Measurements from ENCODE around the gene VAX1.
"Not testable (repeated sequence)": the region's sequence is repeated elsewhere in the genome, so short reads cannot be mapped to it uniquely, and the experiment has no call there.

VAX1 gene, protein sequence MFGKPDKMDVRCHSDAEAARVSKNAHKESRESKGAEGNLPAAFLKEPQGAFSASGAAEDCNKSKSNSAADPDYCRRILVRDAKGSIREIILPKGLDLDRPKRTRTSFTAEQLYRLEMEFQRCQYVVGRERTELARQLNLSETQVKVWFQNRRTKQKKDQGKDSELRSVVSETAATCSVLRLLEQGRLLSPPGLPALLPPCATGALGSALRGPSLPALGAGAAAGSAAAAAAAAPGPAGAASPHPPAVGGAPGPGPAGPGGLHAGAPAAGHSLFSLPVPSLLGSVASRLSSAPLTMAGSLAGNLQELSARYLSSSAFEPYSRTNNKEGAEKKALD

DNA sequence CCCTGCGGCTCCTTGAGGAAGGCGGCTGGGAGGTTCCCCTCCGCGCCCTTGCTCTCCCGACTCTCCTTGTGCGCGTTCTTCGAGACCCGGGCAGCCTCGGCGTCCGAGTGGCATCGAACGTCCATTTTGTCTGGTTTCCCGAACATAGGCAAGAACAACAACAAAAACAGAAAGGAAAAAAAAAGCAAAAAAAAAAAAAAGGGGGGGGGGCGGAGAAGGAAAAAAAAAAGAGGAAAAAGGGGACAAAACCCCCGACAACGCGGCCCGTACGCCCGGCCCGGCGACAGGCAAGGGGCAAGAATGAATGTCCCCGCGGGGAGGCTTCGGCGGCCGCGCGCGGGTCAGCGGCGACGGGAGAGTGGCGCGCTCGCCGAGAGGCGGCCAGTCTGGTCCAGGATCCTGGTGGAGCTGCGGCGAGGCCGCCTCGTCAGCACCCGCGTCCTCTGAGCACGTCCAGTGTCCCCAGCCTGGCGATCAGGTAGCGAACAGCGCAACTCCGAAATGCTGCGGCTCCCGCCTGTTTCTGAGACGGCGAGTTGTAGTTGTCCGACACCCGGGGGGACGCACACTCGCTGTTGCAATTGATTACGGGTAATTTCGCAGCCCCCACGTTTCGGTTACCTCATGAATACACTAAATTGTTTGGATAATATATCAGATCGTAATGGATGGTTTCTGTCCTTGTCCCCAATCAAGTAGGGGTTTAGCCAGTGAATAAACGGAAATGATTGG is at the start of gene VAX1:
Gene VAX1 (minus strand): TSS at position 360 of the 732 bp plus-strand sequence. CDS start 214 bp downstream, at position 146.
- no peak for DNase-seq (ENCODE audit: low read depth in 2 of 2)

DNA sequence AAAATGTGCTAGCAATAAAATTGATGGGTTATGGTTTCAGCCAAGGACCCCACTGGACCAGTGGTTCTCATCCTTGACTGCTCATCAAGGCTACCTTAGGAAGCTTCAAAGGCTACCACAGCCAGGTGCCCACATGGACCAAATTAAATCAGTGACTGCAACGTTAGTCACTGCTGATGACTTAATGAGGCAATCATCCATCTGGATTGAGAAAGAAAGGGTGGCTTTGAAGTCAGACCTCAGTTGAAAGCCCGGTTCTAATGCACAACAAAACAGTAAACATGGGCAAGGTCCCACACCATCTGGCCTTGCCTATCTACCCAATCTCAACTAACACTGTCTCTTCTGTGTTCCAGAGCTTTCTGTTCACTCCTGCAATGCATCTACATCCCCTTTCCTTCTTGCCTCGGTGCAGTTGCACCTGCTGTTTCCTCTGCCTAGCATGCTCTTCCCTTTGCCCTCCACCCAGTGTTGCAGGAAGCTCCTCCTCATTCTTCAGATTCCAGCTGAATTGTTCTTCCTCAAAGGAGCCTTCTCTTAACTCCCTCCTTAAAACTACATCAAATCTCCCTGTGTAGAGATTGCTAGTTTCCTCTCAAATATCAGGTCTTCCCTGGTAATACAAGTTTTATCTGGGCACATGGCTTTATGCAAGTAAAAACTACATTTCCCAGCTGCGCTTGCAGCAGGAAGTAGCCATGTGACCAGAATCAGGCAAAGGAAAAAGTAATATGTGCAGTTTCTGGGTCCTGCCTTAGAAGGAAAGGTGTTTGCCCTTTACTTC is 49.0 kb upstream of the VAX1 start:
- DNase-seq (ENCODE audit: low read depth in 2 of 2): no peak

DNA sequence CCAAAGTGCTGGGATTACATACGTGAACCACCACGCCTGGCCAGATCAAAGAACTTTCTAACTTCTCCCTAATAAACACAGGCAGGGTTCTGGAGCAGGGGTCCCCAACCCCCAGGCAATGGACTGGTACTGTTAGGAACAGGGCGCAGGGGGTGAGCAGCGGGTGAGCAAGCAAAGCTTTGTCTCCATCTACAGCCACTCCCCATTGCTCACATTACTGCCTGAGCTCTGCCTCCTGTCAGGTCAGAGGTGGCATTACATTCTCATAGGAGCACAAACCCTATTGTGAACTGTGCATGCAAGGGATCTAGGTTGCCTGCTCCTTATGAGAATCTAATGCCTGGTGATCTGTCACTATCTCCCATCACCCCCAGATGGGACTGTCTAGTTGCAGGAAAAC is 47.7 kb upstream of the VAX1 start:
- DNase-seq (ENCODE audit: low read depth in 2 of 2): not testable (repeated sequence)

DNA sequence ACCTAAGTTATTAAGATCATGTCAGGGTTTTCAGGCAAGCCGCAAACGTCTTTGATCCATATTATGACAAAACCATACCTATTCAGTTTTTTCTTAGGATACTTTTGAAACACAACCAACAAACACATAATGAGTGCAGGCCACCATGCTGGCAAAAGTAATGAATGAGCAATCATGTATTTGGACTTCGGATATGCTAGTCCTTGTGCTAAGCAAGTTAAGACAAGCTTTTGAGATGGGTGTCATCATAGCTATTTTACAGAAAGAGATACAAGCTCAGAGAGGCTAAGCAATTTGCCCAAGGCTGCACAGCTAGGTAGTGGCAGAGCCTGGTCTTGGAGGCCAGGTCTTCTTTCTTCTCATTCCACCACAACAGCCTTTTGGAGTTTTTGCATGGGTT is 46.8 kb upstream of the VAX1 start:
- DNase-seq (ENCODE audit: low read depth in 2 of 2): no peak

DNA sequence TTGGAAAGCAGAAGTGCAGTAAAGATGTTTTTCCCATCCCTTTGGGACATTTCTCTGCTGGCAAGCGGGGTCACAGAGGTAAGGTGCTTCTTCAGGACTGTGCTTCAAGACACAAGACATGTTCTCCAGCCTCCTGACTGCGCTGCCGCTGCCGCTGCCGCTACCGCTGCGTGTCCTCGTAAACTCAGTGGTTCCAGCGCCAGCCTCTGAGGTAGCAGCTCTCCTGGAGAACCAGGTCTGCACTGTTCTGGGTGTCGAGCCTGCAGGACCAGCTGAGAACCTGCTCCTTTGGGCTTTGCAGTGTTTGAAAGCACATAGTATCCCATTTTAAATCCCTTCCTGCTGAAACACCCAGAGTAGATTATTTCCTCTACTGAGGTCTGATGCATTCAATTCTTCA is 46.2 kb upstream of the VAX1 start:
- DNase-seq (ENCODE audit: low read depth in 2 of 2): no peak

DNA sequence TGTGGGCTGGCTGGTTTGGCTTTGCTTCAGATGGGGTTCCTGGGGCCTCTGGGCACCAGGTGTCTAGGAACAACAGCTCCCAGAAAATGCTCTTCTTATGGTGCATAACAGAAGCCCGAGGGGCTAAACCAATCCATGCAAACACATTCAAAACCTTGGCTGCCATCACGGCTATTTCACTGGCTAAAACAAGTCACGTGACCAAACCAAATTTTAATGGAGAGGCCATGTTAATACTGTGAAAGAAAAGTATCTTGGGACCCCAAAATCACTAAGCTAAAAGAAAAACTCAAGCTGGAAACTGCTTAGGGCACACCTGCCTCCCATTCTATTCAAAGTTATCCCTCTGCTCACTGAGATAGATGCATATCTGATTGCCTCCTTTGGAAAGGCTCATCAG is 40.1 kb upstream of the VAX1 start:
- DNase-seq (ENCODE audit: low read depth in 2 of 2): no peak

DNA sequence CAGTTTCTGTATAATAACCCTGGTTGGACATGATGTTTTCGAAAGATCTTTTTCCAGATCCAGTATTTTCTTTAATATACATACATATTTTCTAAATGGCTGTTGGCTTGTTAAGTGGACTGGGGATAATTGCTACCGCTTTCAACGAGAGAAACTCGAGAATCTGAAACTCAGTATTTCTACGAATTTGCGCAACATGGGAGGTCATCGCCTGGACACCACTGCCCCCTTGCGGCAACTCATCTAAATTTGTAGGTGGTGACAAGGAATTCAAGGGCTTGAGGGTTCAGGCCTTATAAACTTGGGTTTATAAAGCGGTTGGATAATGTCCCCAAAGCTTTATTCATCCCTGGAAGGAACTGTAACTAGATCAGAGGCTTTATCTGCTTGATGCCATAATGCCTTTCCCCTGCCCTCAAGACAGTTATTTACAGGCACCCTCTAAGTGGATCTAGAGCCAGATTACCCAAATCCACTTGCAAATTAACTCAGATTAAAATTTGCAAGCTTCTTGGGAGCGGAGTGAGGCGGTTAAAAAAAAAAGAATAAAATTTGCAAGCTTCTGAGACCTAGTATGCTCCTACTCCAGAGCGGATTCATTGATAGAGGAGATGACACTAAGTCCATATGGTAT is 37.9 kb upstream of the VAX1 start:
- peak; percentile 19 to 21 for DNase-seq (ENCODE audit: low read depth in 2 of 2)

DNA sequence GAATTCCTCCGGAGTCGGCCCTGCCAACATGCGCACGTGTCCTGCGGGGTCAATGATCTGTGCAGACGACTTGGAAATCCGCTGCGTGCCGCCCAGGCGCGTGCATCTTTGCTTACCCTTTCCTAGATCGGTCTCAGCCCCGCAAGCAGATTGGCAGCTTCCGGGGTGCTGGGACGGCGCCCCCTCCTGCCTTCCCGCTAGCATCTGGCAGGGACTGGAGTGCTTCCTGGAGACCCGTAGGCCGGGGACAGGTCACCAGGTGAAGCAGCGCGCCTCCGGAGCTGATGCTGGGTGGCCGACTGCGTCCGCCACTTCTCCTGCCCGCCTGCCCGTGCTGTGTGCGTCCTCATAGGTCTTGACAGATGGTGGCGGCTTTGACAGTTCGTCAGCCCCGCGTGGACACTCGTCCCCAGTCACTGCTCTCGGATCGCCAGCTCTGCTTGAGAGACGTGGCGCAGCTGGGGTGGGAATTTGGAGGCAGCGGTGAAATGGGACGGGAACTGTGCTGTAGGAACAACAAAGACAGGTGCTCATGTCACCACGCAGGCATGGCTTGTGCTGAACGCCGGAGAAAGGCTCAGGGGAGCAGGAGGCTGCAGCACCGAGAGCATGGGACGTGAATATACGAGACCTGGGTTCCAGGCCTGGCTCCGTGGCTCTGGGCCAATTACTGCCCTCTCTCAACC is 37.3 kb upstream of the VAX1 start:
- DNase-seq (ENCODE audit: low read depth in 2 of 2): no peak

DNA sequence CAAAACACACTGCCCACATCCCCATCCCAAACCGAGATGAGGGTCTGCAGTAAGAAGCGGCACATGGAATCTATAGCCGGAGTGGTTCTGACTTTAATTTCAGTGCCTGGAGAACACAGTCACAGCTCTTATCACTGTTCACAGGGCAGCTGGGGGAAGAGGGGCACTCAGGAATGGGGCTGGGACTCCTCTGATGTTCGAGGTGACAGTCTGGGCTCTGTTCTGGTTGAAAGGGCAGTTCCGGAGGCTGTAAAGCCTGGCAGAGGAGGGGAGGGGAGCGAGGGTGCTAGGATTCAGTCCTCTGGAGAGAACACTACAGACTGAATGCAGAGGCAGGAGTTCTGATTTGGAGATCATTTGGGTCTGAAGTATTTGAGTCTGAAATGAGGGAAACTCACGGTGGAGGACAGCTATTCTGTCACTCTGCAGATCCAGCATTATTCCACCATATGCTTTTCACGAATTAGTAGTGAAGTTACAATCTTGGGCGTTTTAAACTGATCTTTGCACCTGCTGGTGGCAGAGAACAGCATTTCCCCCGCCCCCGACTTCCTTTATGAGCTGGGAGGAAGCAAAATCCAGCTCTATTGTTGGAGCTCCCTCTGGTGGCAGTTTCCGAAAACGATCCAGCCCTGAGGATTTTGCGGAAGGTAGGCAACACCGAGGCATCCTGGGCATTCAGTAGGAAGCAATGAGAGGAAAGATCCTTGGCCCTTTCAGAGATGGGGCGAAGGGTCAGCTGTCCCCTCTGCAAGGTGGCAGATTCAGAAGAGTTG is 36.6 kb upstream of the VAX1 start:
- DNase-seq (ENCODE audit: low read depth in 2 of 2): peak; percentile 18 to 20

DNA sequence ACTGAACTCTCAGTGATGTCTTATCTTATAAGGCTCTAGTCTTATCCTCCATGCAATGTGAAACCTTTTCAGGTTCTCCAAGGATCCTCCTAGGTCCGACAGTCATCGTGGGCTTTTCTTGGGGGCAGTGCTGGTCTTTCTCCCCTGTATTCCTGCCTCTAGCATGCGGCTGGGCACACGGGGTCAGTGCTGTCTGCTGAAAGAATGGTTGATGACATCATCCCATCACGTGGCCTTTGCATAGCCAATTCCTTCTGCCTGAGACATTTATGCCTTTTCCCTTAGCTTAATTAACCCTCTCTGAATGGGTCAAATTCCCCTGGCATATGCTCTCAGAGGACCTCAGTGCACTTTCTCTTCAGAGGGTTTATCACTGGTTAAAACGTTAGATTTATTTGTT is 32.2 kb upstream of the VAX1 start:
- DNase-seq (ENCODE audit: low read depth in 2 of 2): no peak

DNA sequence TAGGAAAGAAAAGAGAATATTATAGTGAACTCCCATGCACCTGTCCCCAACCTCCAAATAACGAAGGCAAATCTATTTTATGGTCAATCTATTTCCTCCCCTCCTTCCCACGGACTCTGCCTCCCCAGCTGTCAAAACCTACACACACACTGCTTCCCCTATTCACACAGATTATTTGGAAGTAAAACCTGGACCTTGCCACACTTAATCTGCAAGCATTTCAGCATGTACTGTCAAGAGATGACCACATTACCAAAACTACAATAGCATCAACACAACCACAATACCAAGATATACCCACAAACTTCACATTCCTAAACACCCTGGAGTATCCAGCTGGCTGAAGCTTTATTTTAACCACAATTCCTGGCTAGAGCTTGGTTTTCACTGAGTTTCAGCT is 31.4 kb upstream of the VAX1 start:
- DNase-seq (ENCODE audit: low read depth in 2 of 2): no peak

DNA sequence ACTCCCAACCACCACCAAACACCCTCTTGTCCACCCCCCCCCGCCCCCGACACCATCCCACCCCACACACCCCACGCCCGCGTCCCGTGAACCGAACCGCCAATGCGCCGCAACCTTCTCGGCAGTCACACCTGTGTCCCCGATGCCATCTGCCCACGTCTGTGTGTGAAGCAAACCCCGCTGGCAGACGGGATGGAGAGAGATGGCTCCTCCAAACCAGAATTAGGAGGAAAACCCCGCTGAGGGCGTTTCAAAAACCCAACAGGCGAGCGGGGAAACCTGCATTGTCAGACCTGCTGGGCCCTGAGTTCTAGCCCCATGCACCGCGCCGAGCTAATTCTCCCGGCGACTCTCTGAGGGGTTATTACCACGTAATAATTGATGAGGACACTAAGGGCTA is 30.7 kb upstream of the VAX1 start:
- DNase-seq (ENCODE audit: low read depth in 2 of 2): no peak

DNA sequence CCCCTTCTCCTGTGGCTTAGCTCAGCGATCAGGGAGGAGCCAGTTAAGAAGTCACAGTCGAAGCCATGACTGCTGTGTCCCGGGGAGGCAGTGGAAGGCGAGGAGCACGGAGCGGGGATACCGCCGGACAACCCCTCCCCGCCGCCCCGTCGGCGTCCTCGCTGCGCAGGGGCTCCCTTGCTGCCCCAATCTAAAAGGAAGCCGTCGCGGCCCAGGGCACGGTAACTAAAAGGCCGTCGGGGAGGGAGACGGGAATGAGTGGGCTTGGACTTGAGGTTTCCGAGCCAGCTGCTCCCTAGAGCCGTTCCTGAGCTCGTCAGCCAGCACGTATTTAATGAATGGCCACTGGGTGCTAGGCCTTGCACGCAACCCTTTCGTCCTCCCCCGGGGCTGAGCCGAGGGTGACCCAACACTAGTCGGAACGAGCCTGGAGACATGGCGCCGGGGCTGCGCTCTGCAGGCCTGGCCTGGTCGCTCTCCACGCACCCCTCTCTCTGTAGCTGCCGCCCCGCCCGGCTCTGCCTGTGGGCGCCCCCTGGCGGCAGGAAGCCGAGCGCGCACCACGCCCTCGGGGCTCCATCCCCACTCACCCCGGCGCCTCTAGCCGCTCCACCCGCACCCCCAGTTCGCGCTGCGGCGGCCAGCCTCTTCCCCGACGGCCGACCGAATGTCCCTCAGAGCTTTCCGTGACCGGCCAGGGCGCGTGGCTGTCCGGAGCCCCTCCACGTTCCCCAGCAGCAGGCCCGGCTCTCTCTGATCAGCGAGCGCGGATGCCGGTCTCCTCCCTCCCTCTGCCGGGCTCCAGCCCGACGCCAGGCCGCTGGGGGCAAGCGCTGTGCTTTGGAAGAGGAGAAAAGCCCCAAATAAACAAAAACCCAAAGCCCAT is 30.0 kb upstream of the VAX1 start:
- no peak for DNase-seq (ENCODE audit: low read depth in 2 of 2)

DNA sequence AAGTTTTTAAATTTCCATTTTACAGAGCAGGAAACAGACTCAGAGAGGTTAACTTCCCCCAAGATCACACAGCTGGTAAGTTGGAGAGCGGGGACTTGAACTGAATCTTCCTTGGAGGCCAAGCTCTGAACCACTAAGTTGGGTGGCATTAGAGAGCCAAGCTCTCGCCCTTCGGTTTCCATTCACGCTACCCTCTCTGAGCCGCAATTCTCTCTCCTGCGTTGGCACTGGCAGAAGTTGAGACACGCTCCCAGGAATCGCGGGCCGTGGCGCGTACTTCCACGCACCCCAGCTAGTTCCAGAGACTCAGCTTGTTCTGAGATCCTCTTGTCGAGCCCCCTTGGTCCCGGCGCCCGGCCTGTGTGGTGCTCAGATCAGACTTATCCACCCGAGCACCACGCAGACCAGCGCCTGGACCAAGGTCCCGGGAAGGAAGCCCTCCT is 29.3 kb upstream of the VAX1 start:
- DNase-seq (ENCODE audit: low read depth in 2 of 2): no peak

DNA sequence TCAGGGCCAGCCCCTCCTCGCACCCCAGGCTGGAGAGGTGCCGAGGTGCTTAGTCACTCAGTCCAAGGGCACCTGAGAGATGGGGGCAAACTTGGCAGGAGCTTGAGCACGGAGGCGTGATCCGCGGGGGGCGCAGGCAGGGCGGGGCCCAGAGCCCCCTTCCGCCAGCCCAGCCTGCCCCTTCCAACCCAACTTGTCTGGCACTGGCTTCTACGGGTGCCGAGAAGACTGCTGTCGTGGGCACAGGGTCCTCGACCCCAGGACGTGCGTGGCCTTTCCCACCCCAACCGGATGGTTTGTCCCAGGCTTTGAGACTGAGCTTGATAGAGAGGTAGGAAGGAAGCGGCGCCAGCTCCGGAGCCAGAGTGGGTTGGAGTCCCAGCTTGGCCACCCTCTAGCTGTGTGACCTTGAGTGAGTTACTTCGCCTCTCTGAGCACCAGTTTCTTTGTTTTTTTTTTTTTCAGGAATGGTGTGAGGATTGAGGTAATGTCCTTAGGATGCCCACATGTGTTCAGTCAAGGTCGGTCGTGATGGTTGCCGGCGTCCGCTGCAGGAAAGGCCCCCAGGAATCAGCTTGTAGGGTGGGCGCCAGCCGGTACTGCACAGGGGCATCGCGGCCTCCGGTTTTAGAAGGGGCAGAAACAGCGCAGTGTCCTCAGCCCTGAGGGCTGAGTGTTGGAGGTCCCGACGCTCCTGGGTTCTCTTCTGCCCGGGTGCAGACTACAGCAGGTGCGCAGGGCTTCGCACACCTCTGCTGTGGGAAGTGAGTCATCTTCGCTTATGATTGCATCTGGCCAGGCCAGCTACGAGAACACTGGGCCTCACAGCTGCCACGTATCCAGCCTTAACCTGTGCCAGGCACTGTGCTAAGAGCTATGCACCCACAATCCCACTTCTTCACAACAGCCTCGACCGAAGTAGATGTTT is 28.6 kb upstream of the VAX1 start:
- DNase-seq (ENCODE audit: low read depth in 2 of 2): no peak

DNA sequence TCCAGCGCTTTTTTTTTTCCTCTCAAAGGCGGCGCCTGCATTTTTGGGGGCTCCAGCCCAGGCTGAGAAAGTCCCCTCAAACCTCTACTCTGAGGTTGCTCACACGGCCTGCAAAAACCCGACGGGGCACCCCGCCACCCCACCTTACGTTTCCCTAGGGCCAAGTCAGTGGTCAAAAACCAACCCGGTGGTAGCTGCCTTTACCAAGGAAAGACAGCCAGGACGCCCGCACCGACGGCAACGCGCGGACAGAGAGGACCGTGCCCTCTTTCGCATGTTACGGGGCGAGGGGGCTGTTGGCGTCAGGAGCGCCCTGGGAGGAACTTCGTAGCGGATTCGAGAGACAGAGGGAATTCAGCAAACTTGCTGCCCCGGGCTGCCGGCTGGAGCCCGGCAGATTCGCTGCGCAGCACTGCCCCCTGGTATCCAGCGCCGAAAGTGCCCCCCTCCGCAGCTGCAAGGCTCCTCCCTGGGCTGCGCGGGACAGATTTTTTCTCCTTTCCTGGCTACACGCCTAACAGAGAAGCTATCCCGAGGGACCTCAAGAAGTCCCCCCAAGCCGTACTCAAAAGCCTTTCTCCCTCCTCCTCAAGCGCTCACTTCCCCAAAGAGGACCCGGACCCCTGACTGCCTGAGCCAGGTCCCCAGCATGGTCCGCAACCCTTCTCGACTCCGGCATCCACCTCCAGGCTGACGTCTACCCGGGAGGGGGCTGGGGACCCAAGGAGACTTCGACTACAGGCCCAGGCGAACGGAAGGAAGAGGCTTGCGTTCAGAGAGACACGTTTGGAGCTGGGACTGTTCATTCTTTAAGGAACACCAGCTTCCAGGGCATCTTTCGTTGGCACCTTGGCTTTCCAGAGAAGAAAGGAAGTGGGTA is 27.7 kb upstream of the VAX1 start:
- peak in 1 of 2 experiments; percentile 2 for DNase-seq (ENCODE audit: low read depth in 2 of 2)
